Activated CD4-positive, alpha-beta T cell treated with anti-CD3 and anti-CD28 coated beads, Interleukin-2, Interleukin-6, amounts not matched to agents 100 ng/mL and 50 ng/mL, durations not matched to agents 16 hours and 8 hours (primary cell): ENCODE measurements around the gene PPME1.

Experiments
- DNase-seq: peaks from one replicate; pipeline ENCODE4 v3.0.0-alpha.2; 2020

Gene PPME1

GRCh38 chr11:74283580-74284180 is 112.6 kb downstream of the PPME1 start:
- no peak for DNase-seq

DNA sequence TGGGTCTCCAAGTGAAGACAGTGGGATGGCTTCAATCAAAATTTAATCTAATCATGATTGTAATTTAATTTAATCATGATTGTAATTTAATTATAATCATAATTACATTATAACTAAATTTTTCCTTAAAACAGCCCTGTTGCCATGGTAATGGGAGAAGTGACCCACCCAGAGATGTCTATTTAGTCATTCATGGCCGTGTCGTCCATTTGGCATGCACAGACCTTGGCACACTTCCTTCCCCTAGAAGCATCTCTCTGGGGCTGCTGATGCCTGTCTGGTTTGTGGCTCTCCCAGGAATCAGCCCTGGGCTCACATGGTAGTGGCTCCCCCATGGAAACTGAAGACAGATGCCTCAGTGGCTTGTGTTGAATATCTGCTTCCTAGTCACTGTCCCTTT is 113.4 kb downstream of the PPME1 start:
- DNase-seq: no peak

DNA sequence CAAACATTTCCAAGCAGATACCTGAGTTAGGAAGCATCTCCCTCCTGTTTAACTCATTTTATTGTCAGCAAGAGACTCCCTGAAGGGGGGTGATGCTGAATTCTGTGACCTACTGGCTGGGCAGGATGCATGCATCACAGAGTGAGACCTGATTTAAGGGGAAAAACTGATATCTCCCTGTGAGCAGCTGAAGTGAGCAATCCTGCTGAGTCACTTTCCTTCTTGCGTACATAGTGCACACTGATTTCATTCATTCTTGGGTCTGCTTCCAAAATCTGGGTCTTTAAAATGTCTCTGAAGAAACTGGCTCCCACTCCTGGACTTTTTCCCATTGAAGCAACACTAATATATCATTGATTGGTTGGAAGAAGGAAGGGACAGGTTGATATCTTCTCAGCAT is 117.1 kb downstream of the PPME1 start:
- peak; percentile 24 for DNase-seq

DNA sequence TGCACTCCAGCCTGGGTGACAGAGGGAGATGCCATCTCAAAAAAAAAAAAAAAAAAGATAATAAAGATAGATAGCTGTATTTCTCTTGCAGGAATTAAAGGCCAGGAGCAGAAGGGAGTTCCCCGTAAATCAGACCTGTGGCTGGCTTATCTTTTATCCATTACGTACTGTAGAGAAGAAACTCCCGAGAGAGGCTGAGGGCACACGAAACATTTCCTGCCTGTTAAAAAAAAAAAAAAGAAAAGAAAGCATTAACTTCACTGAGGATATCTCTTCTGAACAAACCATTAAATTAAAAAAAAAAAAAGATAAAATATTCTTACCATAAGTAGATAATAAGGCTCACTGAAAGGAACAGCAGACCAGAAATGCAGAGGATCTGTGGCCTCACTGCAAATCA is 117.8 kb downstream of the PPME1 start:
- DNase-seq: no peak

- no peak for DNase-seq
These were observed 126.4 kb downstream of the PPME1 start for GRCh38 chr11:74297484-74297883.

DNA sequence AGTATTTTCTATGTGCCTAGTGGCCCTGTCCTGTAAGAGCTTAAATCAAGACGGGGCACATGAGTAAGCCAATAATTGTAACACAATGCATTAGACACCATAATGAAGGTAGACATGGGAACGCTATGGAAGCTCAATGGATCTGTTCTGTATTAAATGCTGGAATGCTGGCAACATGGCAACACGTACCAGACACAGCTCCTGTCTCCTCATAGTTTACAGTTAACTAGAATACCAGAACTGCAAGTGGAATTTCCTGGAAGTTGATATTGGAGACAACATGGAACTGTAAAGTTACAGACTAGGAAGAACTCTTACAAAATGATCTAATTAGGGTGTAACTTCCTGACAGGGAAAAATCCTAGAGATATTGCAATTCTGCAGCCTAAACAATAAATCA is 127.9 kb downstream of the PPME1 start:
- no peak for DNase-seq
